Mucosa of rectum (tissue), 2 donors: ENCODE measurements around the gene BEND7.
A peak's percentile ranks its signal among the peaks of the same experiment; 100 is the strongest.

Experiments
- H3K27ac ChIP-seq, 2 donors: one replicate each; pipeline ENCODE4 v1.7.0; 2013; ENCODE audit warnings: inconsistent platforms in 2 of 2, low read depth in 2 of 2, low read length in 2 of 2
- H3K27me3 ChIP-seq, 2 donors: one replicate each; pipeline ENCODE4 v1.7.0; 2013; ENCODE audit warnings: low read length in 2 of 2; ENCODE audit not compliant: control insufficient read depth in 2 of 2, insufficient read depth in 2 of 2
- H3K36me3 ChIP-seq, 2 donors: one replicate each; pipeline ENCODE4 v1.7.0; 2013; ENCODE audit warnings: low read length in 2 of 2; ENCODE audit not compliant: control insufficient read depth in 2 of 2, insufficient read depth in 2 of 2
- H3K4me1 ChIP-seq, 2 donors: one replicate each; pipeline ENCODE4 v1.7.0; 2013; ENCODE audit warnings: low read length in 2 of 2, mild to moderate bottlenecking in 1 of 2; ENCODE audit not compliant: control insufficient read depth in 2 of 2, insufficient read depth in 2 of 2
- H3K4me3 ChIP-seq, 2 donors: one replicate each; pipeline ENCODE4 v1.7.0; 2013; ENCODE audit warnings: low read length in 2 of 2
- H3K9ac ChIP-seq, 2 donors: one replicate each; pipeline ENCODE4 v1.7.0; 2013; ENCODE audit warnings: low read length in 2 of 2, low read depth in 1 of 2, mild to moderate bottlenecking in 1 of 2
- H3K9me3 ChIP-seq, 2 donors: one replicate each; pipeline ENCODE4 v1.7.0; 2013; ENCODE audit warnings: low read length in 2 of 2; ENCODE audit not compliant: control insufficient read depth in 2 of 2
- donor health status: healthy.
- donor health status: Normal muscosa, but diverticular disease.

BEND7 gene

GRCh38 chr10:13528875-13529713, at the start of gene BEND7:
Gene BEND7 (minus strand): TSS chr10:13529014. CDS start chr10:13528533, 481 bp downstream.
- peak within 1 kb of the TSS in 1 of 2 donors; percentile 41 for H3K27ac ChIP-seq
- no peaks in the 10 kb centered on the region for H3K27me3 ChIP-seq
- peaks cover 5 to 6% of the 10 kb centered on the region in 2 donors for H3K4me1 ChIP-seq
- peak within 1 kb of the TSS; percentile 56 to 72 for H3K9ac ChIP-seq
- no peaks in the 10 kb centered on the region for H3K36me3 ChIP-seq
- H3K9me3 ChIP-seq, result no peaks in the 10 kb centered on the region
- peak within 1 kb of the TSS; percentile 67 to 68 for H3K4me3 ChIP-seq

GRCh38 chr10:13573960-13574359, 45.1 kb upstream of the BEND7 start:
- no peaks in the 10 kb centered on the region for H3K36me3 ChIP-seq

GRCh38 chr10:13571541-13571940, 42.7 kb upstream of the BEND7 start:
- no peak overlapping the region for H3K27ac ChIP-seq
- no peaks in the 10 kb centered on the region for H3K36me3 ChIP-seq
- no peaks in the 10 kb centered on the region for H3K9me3 ChIP-seq

More at GRCh38 chr10:13573960-13574359, 45.1 kb upstream of the BEND7 start:
- H3K4me3 ChIP-seq, result no peak overlapping the region
- H3K9ac ChIP-seq, result no peak overlapping the region
- H3K27ac ChIP-seq, result no peak overlapping the region
- H3K4me1 ChIP-seq, result no peaks in the 10 kb centered on the region
- no peaks in the 10 kb centered on the region for H3K9me3 ChIP-seq
- no peaks in the 10 kb centered on the region for H3K27me3 ChIP-seq

GRCh38 chr10:13567030-13567429, 38.2 kb upstream of the BEND7 start:
- Histone ChIP-seq H3K9me3 (no peaks in the 10 kb centered on the region), H3K9ac (no peak overlapping the region), H3K4me1 (no peaks in the 10 kb centered on the region), H3K27me3 (no peaks in the 10 kb centered on the region), H3K36me3 (no peaks in the 10 kb centered on the region), H3K27ac (no peak overlapping the region), H3K4me3 (no peak overlapping the region)

More at GRCh38 chr10:13571541-13571940, 42.7 kb upstream of the BEND7 start:
- Histone ChIP-seq H3K4me3 (no peak overlapping the region), H3K27me3 (no peaks in the 10 kb centered on the region), H3K4me1 (no peaks in the 10 kb centered on the region), H3K9ac (no peak overlapping the region)

- no peaks in the 10 kb centered on the region for H3K9me3 ChIP-seq
- no peaks in the 10 kb centered on the region for H3K4me1 ChIP-seq
- H3K27me3 ChIP-seq, result no peaks in the 10 kb centered on the region
- no peaks in the 10 kb centered on the region for H3K36me3 ChIP-seq
- H3K4me3 ChIP-seq, result no peak overlapping the region
- H3K9ac ChIP-seq, result no peak overlapping the region
- H3K27ac ChIP-seq, result no peak overlapping the region
Observed at GRCh38 chr10:13564576-13564975, 35.8 kb upstream of the BEND7 start.

GRCh38 chr10:13563481-13564445, 34.9 kb upstream of the BEND7 start:
- Histone ChIP-seq H3K36me3 (no peaks in the 10 kb centered on the region), H3K4me1 (no peaks in the 10 kb centered on the region), H3K27ac (no peak overlapping the region), H3K9me3 (no peaks in the 10 kb centered on the region), H3K4me3 (no peak overlapping the region), H3K9ac (no peak overlapping the region), H3K27me3 (no peaks in the 10 kb centered on the region)

- Histone ChIP-seq H3K27ac (no peak overlapping the region), H3K9ac (no peak overlapping the region), H3K4me1 (no peaks in the 10 kb centered on the region), H3K9me3 (no peaks in the 10 kb centered on the region), H3K4me3 (no peak overlapping the region), H3K27me3 (no peaks in the 10 kb centered on the region), H3K36me3 (no peaks in the 10 kb centered on the region)
Observed at GRCh38 chr10:13560597-13560996, 31.8 kb upstream of the BEND7 start.

GRCh38 chr10:13559124-13559700, 30.4 kb upstream of the BEND7 start:
- Histone ChIP-seq H3K9ac (no peak overlapping the region), H3K9me3 (no peaks in the 10 kb centered on the region), H3K27ac (no peak overlapping the region), H3K4me3 (no peak overlapping the region), H3K36me3 (no peaks in the 10 kb centered on the region), H3K4me1 (no peaks in the 10 kb centered on the region), H3K27me3 (no peaks in the 10 kb centered on the region)

- Histone ChIP-seq H3K4me3 (no peak overlapping the region), H3K36me3 (no peaks in the 10 kb centered on the region), H3K27me3 (no peaks in the 10 kb centered on the region), H3K9me3 (no peaks in the 10 kb centered on the region), H3K4me1 (no peaks in the 10 kb centered on the region), H3K9ac (no peak overlapping the region), H3K27ac (no peak overlapping the region)
Observed at GRCh38 chr10:13555884-13556510, 27.2 kb upstream of the BEND7 start.
